HG03565 (cell line): ENCODE measurements around the gene FOXP1.

Source experiments
- ATAC-seq: cut with Tn5 transposase; IDR thresholded peaks from one replicate; pipeline ENCODE4 v1.9.1; 2021; ENCODE audit warnings: mild to moderate bottlenecking, moderate library complexity; ENCODE audit not compliant: unreplicated experiment

FOXP1 gene

GRCh38 chr3:71583566-71584393 is at the start of gene FOXP1:
Gene FOXP1 (minus strand): TSS chr3:71583728. CDS start chr3:71198381, 385,347 bp downstream.
- no peak for ATAC-seq

- ATAC-seq = no peak
Measured at GRCh38 chr3:71629711-71630110, 46.2 kb upstream of the FOXP1 start.

- ATAC-seq = no peak
Measured at GRCh38 chr3:71629289-71629688, 45.8 kb upstream of the FOXP1 start.

GRCh38 chr3:71628522-71628921 is 45.0 kb upstream of the FOXP1 start:
- ATAC-seq = no peak

- no peak for ATAC-seq
Measured at GRCh38 chr3:71625676-71626075, 42.1 kb upstream of the FOXP1 start.

GRCh38 chr3:71621825-71622537 is 38.5 kb upstream of the FOXP1 start:
- no peak for ATAC-seq

GRCh38 chr3:71618538-71618937 is 35.0 kb upstream of the FOXP1 start:
- no peak for ATAC-seq

- no peak for ATAC-seq
Measured at GRCh38 chr3:71616571-71617021, 33.1 kb upstream of the FOXP1 start.

GRCh38 chr3:71614869-71615268 is 31.3 kb upstream of the FOXP1 start:
- ATAC-seq = no peak

- ATAC-seq = no peak
Measured at GRCh38 chr3:71614426-71614825, 30.9 kb upstream of the FOXP1 start.

- ATAC-seq = no peak
Measured at GRCh38 chr3:71611099-71611498, 27.6 kb upstream of the FOXP1 start.

- ATAC-seq = no peak
Measured at GRCh38 chr3:71607364-71607763, 23.8 kb upstream of the FOXP1 start.

GRCh38 chr3:71606582-71606981 is 23.1 kb upstream of the FOXP1 start:
- ATAC-seq = no peak

- no peak for ATAC-seq
Measured at GRCh38 chr3:71602256-71602655, 18.7 kb upstream of the FOXP1 start.

GRCh38 chr3:71601811-71602210 is 18.3 kb upstream of the FOXP1 start:
- no peak for ATAC-seq

GRCh38 chr3:71600646-71601288 is 17.2 kb upstream of the FOXP1 start:
- no peak for ATAC-seq

GRCh38 chr3:71599416-71599815 is 15.9 kb upstream of the FOXP1 start:
- no peak for ATAC-seq

GRCh38 chr3:71598292-71598691 is 14.8 kb upstream of the FOXP1 start:
- ATAC-seq = no peak

GRCh38 chr3:71597286-71597685 is 13.8 kb upstream of the FOXP1 start:
- no peak for ATAC-seq

GRCh38 chr3:71593106-71593505 is 9.6 kb upstream of the FOXP1 start:
- no peak for ATAC-seq

GRCh38 chr3:71591101-71591500 is 7.6 kb upstream of the FOXP1 start:
- ATAC-seq = no peak

- no peak for ATAC-seq
Measured at GRCh38 chr3:71589132-71589531, 5.6 kb upstream of the FOXP1 start.
